ENCODE data around the gene PDE4B. TPM values are rescaled to one million over a fixed set of nuclear protein-coding genes. Genes with fewer than 3 reads are reported as not detected.

Gene PDE4B
- polyA plus RNA-seq, 1 donor from 2014 or later: 135 TPM

- no peaks in the 10 kb centered on the region for H3K9me2 ChIP-seq (ENCODE audit: insufficient read depth, low read length)
- no peaks in the 10 kb centered on the region for H3K36me3 ChIP-seq (ENCODE audit: insufficient read depth, low read length)
- no peaks in the 10 kb centered on the region for H3K27me3 ChIP-seq (ENCODE audit: insufficient read depth, low read depth, low read length)
- H2AFZ ChIP-seq (ENCODE audit: low read depth, low read length): no peak overlapping the region
- no peaks in the 10 kb centered on the region for H4K20me1 ChIP-seq (ENCODE audit: insufficient read depth)
- TF ChIP-seq TAF1 (IDR thresholded peaks at IDR 0.05; ENCODE audit: low read depth) (no peak), CTCF (IDR thresholded peaks at IDR 0.05; ENCODE audit: poor library complexity, severe bottlenecking) (no peak), EP300 (conservative IDR thresholded peaks at IDR 0.05; ENCODE audit: poor library complexity, severe bottlenecking) (no peak), MXI1 (conservative IDR thresholded peaks at IDR 0.05; ENCODE audit: poor library complexity, severe bottlenecking) (no peak), SMC3 (conservative IDR thresholded peaks at IDR 0.05; ENCODE audit: poor library complexity) (no peak), RAD21 (conservative IDR thresholded peaks at IDR 0.05) (no peak), POLR2AphosphoS5 (IDR thresholded peaks at IDR 0.05) (no peak), REST (IDR thresholded peaks at IDR 0.05; ENCODE audit: borderline replicate concordance) (no peak), EZH2 (IDR thresholded peaks at IDR 0.05; ENCODE audit: borderline replicate concordance, insufficient read depth, low read length, poor library complexity, severe bottlenecking) (no peak)
- H3K27ac ChIP-seq (ENCODE audit: low read length): no peak overlapping the region
- H3K9ac ChIP-seq (ENCODE audit: low read length): no peak overlapping the region
- no peaks in the 10 kb centered on the region for H3K9me3 ChIP-seq (ENCODE audit: low read length)
- H3F3A ChIP-seq (ENCODE audit: insufficient read depth, low read length, poor library complexity, severe bottlenecking): no peaks in the 10 kb centered on the region
- H3K4me3 ChIP-seq (ENCODE audit: low read length): no peak overlapping the region
- peaks cover 8% of the 10 kb centered on the region for H3K79me2 ChIP-seq (replicated peaks; ENCODE audit: insufficient read depth, low read length)
- no peak overlapping the region for H3K4me2 ChIP-seq (ENCODE audit: low read length)
Observed at GRCh38 chr1:66013371-66013770, 220.7 kb downstream of the PDE4B start.

DNA sequence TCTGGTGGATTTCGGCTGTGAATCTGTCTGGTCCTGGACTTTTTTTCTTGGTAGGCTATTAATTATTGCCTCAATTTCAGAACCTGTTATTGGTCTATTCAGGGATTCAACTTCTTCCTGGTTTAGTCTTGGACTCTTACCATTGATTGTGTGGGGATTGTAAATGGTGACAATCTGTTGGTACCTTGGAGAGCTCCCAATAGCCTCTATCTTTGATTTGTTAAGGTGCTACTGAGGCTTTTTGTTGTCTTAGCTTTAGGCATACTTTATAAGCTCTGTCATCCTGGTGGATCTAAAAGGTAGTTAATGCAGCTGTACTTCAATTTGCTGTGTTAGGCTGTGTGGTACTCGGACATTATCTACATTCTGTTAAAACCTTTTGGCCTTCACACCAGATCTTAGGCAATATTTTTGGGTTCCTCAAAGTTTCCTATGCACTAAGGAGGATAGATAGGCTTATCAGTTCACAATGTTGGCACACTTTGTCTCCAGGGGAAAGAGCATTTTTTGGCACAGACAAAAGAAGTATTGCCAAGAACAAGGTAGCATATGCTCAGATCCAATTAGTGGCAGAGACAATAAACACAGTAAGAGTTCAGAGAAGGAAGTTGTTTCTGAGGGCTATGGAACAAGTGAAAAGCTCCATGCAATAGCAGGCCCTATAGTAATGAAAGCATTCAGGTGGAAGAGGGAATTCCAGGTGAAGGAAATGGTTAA lies 230.4 kb downstream of the PDE4B start:
- TF ChIP-seq RAD21 (conservative IDR thresholded peaks at IDR 0.05): no peak
- no peak for TF ChIP-seq SMC3 (conservative IDR thresholded peaks at IDR 0.05; ENCODE audit: poor library complexity)
- TF ChIP-seq MXI1 (conservative IDR thresholded peaks at IDR 0.05; ENCODE audit: poor library complexity, severe bottlenecking): no peak
- no peak for TF ChIP-seq TAF1 (IDR thresholded peaks at IDR 0.05; ENCODE audit: low read depth)
- H3F3A ChIP-seq (ENCODE audit: insufficient read depth, low read length, poor library complexity, severe bottlenecking): no peaks in the 10 kb centered on the region

More for the DNA sequence above, 230.4 kb downstream of the PDE4B start:
- Histone ChIP-seq H2AFZ (ENCODE audit: low read depth, low read length) (no peak overlapping the region), H3K4me3 (ENCODE audit: low read length) (no peak overlapping the region), H3K79me2 (replicated peaks; ENCODE audit: insufficient read depth, low read length) (peaks cover 10% of the 10 kb centered on the region), H3K4me2 (ENCODE audit: low read length) (no peak overlapping the region), H3K27ac (ENCODE audit: low read length) (no peak overlapping the region), H4K20me1 (ENCODE audit: insufficient read depth) (no peaks in the 10 kb centered on the region), H3K27me3 (ENCODE audit: insufficient read depth, low read depth, low read length) (no peaks in the 10 kb centered on the region), H3K9me2 (ENCODE audit: insufficient read depth, low read length) (no peaks in the 10 kb centered on the region), H3K36me3 (ENCODE audit: insufficient read depth, low read length) (no peaks in the 10 kb centered on the region), H3K9me3 (ENCODE audit: low read length) (no peaks in the 10 kb centered on the region), H3K9ac (ENCODE audit: low read length) (no peak overlapping the region)

Data from neural cell (in vitro differentiated cells).